NCI-H1930 (cell line): ENCODE measurements around the gene G6PC1.
"Not testable (repeated sequence)": the region's sequence is repeated elsewhere in the genome, so short reads cannot be mapped to it uniquely, and the experiment has no call there.

Source experiments
- DNase-seq, 2 experiments: peaks; one replicate each; lab custom pipeline; 2025; lab: John Stamatoyannopoulos, UW

G6PC1 gene

GRCh38 chr17:42900460-42901331, at the start of gene G6PC1:
Gene G6PC1 (plus strand): TSS chr17:42900799. CDS start chr17:42900877, 78 bp downstream.
- DNase-seq: no peak

- DNase-seq: no peak
These were observed 49.6 kb upstream of the G6PC1 start, which contains the start of gene AOC3 for GRCh38 chr17:42850954-42851353. Gene AOC3 (plus strand): TSS chr17:42851199. CDS start chr17:42851344, 145 bp downstream.

GRCh38 chr17:42851371-42852240, 49.0 kb upstream of the G6PC1 start:
- not testable (repeated sequence) for DNase-seq

GRCh38 chr17:42852351-42852750, 48.2 kb upstream of the G6PC1 start:
- DNase-seq: no peak

GRCh38 chr17:42853004-42853403, 47.6 kb upstream of the G6PC1 start:
- no peak for DNase-seq

- no peak for DNase-seq
These were observed 47.0 kb upstream of the G6PC1 start for GRCh38 chr17:42853597-42853967.

- DNase-seq: no peak
These were observed 46.4 kb upstream of the G6PC1 start for GRCh38 chr17:42853968-42854790.

- no peak for DNase-seq
These were observed 45.5 kb upstream of the G6PC1 start for GRCh38 chr17:42855048-42855596.

- DNase-seq: not testable (repeated sequence)
These were observed 44.5 kb upstream of the G6PC1 start for GRCh38 chr17:42856093-42856492.

- DNase-seq: not testable (repeated sequence)
These were observed 44.1 kb upstream of the G6PC1 start for GRCh38 chr17:42856516-42856915.

- no peak for DNase-seq
These were observed 43.2 kb upstream of the G6PC1 start for GRCh38 chr17:42857389-42857788.

- DNase-seq: no peak
These were observed 34.9 kb upstream of the G6PC1 start for GRCh38 chr17:42865638-42866094.

- no peak for DNase-seq
These were observed 34.4 kb upstream of the G6PC1 start for GRCh38 chr17:42866216-42866615.

- no peak for DNase-seq
These were observed 33.7 kb upstream of the G6PC1 start for GRCh38 chr17:42866631-42867575.

GRCh38 chr17:42867694-42868261, 32.8 kb upstream of the G6PC1 start:
- DNase-seq: not testable (repeated sequence)

- DNase-seq: no peak
These were observed 32.3 kb upstream of the G6PC1 start for GRCh38 chr17:42868338-42868737.

- no peak for DNase-seq
These were observed 29.0 kb upstream of the G6PC1 start for GRCh38 chr17:42871647-42872046.

GRCh38 chr17:42872251-42872965, 28.2 kb upstream of the G6PC1 start:
- no peak for DNase-seq

- DNase-seq: no peak
These were observed 27.3 kb upstream of the G6PC1 start for GRCh38 chr17:42873315-42873714.
